SH-SY5Y (cell line): ENCODE measurements around the gene CSNK2A1.
A peak's percentile ranks its signal among the peaks of the same experiment; 100 is the strongest.

ENCODE experiments used
- GATA2 ChIP-seq: IDR thresholded peaks from 2 replicates; pipeline ENCODE4 v1.6.1; 2011; ENCODE audit warnings: mild to moderate bottlenecking, low read depth, low read length
- GATA3 ChIP-seq: IDR thresholded peaks from 2 replicates; pipeline ENCODE4 v1.6.1; 2011; ENCODE audit warnings: low read depth, mild to moderate bottlenecking, low read length, moderate library complexity

- TF ChIP-seq GATA3 (no peak), GATA2 (peak; percentile 27; the same call in 1 of the 2 replicates)
These were observed 73.7 kb downstream of the CSNK2A1 start for GRCh38 chr20:469746-470490.
